ENCODE results near the gene CTTNBP2.

CTTNBP2 gene

GRCh38 chr7:117790251-117790650 is 83.0 kb downstream of the CTTNBP2 start:
- DNase-seq (ENCODE audit: low spot score): no peak
- peak; percentile 25 for FAIRE-seq

GRCh38 chr7:117785431-117785830 is 87.8 kb downstream of the CTTNBP2 start:
- DNase-seq (ENCODE audit: low spot score): no peak
- no peak for FAIRE-seq

GRCh38 chr7:117784315-117784714 is 88.9 kb downstream of the CTTNBP2 start:
- FAIRE-seq (no peak), DNase-seq (ENCODE audit: low spot score) (no peak)

- DNase-seq (ENCODE audit: low spot score): no peak
- FAIRE-seq: no peak
Observed at GRCh38 chr7:117782761-117783160, 90.5 kb downstream of the CTTNBP2 start.

- no peak for FAIRE-seq
- peak; percentile 36 for DNase-seq (ENCODE audit: low spot score)
Observed at GRCh38 chr7:117781707-117782106, 91.5 kb downstream of the CTTNBP2 start.

GRCh38 chr7:117780832-117781231 is 92.4 kb downstream of the CTTNBP2 start:
- no peak for DNase-seq (ENCODE audit: low spot score)
- FAIRE-seq: no peak

GRCh38 chr7:117777335-117778142 is 95.7 kb downstream of the CTTNBP2 start:
- FAIRE-seq: peak; percentile 82
- peak; percentile 40 for DNase-seq (ENCODE audit: low spot score)

- DNase-seq (ENCODE audit: low spot score): no peak
- FAIRE-seq: no peak
Observed at GRCh38 chr7:117776224-117776623, 97.0 kb downstream of the CTTNBP2 start.

- no peak for FAIRE-seq
- no peak for DNase-seq (ENCODE audit: low spot score)
Observed at GRCh38 chr7:117775801-117776200, 97.4 kb downstream of the CTTNBP2 start.

GRCh38 chr7:117774943-117775342 is 98.3 kb downstream of the CTTNBP2 start:
- DNase-seq (ENCODE audit: low spot score) (no peak), FAIRE-seq (no peak)

GRCh38 chr7:117772421-117772820 is 100.8 kb downstream of the CTTNBP2 start:
- DNase-seq (ENCODE audit: low spot score) (no peak), FAIRE-seq (no peak)

- no peak for FAIRE-seq
- DNase-seq (ENCODE audit: low spot score): no peak
Observed at GRCh38 chr7:117771756-117772155, 101.5 kb downstream of the CTTNBP2 start.

- DNase-seq (ENCODE audit: low spot score) (no peak), FAIRE-seq (no peak)
Observed at GRCh38 chr7:117769085-117769484, 104.2 kb downstream of the CTTNBP2 start.

- no peak for FAIRE-seq
- DNase-seq (ENCODE audit: low spot score): no peak
Observed at GRCh38 chr7:117767951-117768350, 105.3 kb downstream of the CTTNBP2 start.

- no peak for FAIRE-seq
- DNase-seq (ENCODE audit: low spot score): no peak
Observed at GRCh38 chr7:117766913-117767312, 106.3 kb downstream of the CTTNBP2 start.

GRCh38 chr7:117764031-117764430 is 109.2 kb downstream of the CTTNBP2 start:
- no peak for FAIRE-seq
- DNase-seq (ENCODE audit: low spot score): no peak

- FAIRE-seq (no peak), DNase-seq (ENCODE audit: low spot score) (no peak)
Observed at GRCh38 chr7:117762055-117762454, 111.2 kb downstream of the CTTNBP2 start.

GRCh38 chr7:117759950-117760640 is 113.1 kb downstream of the CTTNBP2 start:
- no peak for DNase-seq (ENCODE audit: low spot score)

GRCh38 chr7:117757440-117757839 is 115.8 kb downstream of the CTTNBP2 start:
- FAIRE-seq (no peak), DNase-seq (ENCODE audit: low spot score) (no peak)

More at GRCh38 chr7:117759950-117760640, 113.1 kb downstream of the CTTNBP2 start:
- no peak for FAIRE-seq

GRCh38 chr7:117756586-117757085 is 116.6 kb downstream of the CTTNBP2 start:
- no peak for DNase-seq (ENCODE audit: low spot score)
- no peak for FAIRE-seq

- FAIRE-seq (no peak), DNase-seq (ENCODE audit: low spot score) (no peak)
Observed at GRCh38 chr7:117755136-117755535, 118.1 kb downstream of the CTTNBP2 start.

- DNase-seq (ENCODE audit: low spot score) (no peak), FAIRE-seq (no peak)
Observed at GRCh38 chr7:117751775-117752174, 121.5 kb downstream of the CTTNBP2 start.
